Measurements from ENCODE around the gene SPATA24.

Gene SPATA24

DNA sequence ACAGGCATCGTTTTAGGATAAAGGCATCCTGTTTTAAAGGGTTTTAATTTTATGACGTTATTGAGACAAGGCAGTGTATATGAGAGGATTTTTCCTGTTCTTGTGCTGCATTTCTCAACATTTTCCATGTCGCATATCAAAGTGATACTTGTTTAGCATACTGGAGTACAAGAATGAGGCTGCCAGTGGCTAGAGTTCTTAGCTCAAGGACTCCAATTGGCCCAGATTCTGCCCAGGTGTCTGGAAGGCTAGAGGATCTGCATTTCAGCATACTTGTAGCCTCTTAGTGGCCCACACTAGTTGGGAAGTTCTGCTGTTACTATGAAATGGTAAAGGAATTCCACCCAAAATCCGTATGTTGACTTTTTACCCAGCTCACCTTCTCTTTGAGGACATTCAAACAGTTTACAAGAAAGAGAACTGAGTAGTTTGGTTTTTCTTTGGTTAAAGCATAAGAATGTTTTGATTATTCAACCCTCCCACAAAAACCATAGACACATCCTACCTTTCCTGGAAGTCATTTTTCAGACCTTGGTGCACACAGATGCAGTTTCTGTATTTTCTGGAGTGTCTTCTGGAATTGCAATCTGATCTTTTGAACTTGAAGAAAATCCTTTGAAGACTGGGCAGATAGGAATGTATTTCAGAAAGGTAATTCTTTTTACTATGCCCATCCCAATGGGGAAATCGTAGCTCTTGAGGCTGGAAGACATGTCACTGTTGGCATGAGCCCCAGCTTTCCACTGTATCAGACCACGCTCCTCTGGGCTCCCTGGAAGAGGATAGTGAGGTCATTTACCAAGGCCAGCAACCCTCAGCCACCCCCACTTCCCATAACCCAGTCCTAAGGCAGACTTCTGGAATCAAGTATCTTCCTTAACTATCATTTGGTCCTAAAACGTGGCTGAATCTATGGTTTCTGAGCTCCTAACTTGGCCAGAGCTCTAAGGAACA is 32.1 kb downstream of the SPATA24 start:
- Histone ChIP-seq H3K4me3 (ENCODE audit: low read depth, low read length) (no peak overlapping the region), H3K27me3 (ENCODE audit: insufficient read depth, low read depth, severe bottlenecking) (no peaks in the 10 kb centered on the region), H3K36me3 (peaks cover 50% of the 10 kb centered on the region), H3K27ac (no peak overlapping the region), H3K9me3 (ENCODE audit: severe bottlenecking) (no peaks in the 10 kb centered on the region)
- no peak for DNase-seq
- no peak for TF ChIP-seq CTCF (IDR thresholded peaks at IDR 0.05; ENCODE audit: low read depth, low read length)

DNA sequence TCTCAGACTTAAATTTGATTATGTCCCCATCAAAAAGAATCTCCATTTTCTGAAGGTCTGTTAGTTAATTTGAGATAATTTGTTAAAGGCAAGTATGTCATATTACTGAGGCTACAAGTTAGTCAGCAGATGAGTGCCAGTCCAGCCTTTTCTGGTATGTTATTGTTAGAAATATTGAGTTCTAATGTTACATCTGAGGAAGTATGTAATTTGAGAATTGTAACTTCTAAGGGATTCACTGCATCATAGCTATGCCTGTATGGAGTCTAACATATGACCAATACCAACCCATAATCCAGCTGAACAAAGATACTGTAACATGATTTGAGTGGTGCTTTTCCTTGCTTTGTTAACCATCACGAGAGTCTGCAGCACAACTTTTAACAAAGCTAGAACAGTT is 34.7 kb downstream of the SPATA24 start:
- DNase-seq = no peak
- no peak for TF ChIP-seq CTCF (IDR thresholded peaks at IDR 0.05; ENCODE audit: low read depth, low read length)
- no peaks in the 10 kb centered on the region for H3K9me3 ChIP-seq (ENCODE audit: severe bottlenecking)
- no peaks in the 10 kb centered on the region for H3K27me3 ChIP-seq (ENCODE audit: insufficient read depth, low read depth, severe bottlenecking)
- H3K27ac ChIP-seq = no peak overlapping the region
- H3K36me3 ChIP-seq = peaks cover 74% of the 10 kb centered on the region
- no peak overlapping the region for H3K4me3 ChIP-seq (ENCODE audit: low read depth, low read length)

DNA sequence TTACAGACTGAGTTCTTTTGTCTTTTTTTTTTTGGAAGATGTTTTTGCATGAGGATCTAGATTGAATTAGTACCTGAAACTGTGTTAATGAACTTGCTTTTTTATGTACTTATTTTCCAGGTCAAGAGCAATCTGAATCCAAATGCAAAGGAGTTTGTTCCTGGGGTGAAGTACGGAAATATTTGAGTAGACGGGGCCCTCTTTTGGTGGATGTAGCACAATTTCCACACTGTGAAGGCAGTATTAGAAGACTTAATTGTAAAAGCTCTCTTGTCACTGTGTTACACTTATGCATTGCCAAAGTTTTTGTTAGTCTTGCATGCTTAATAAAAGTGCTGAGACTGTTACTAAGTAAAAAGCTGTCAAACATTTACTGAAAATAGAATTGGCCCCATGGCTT is 35.3 kb downstream of the SPATA24 start:
- Histone ChIP-seq H3K9me3 (ENCODE audit: severe bottlenecking) (no peaks in the 10 kb centered on the region), H3K36me3 (peaks cover 80% of the 10 kb centered on the region), H3K27ac (no peak overlapping the region), H3K27me3 (ENCODE audit: insufficient read depth, low read depth, severe bottlenecking) (no peaks in the 10 kb centered on the region), H3K4me3 (ENCODE audit: low read depth, low read length) (no peak overlapping the region)
- no peak for DNase-seq
- TF ChIP-seq CTCF (IDR thresholded peaks at IDR 0.05; ENCODE audit: low read depth, low read length) = no peak

GRCh38 chr5:139364466-139364865 is 39.4 kb downstream of the SPATA24 start:
- peaks cover 66% of the 10 kb centered on the region for H3K36me3 ChIP-seq
- H3K4me3 ChIP-seq (ENCODE audit: low read depth, low read length) = no peak overlapping the region
- H3K9me3 ChIP-seq (ENCODE audit: severe bottlenecking) = no peaks in the 10 kb centered on the region
- H3K27ac ChIP-seq = no peak overlapping the region
- no peak for DNase-seq
- no peaks in the 10 kb centered on the region for H3K27me3 ChIP-seq (ENCODE audit: insufficient read depth, low read depth, severe bottlenecking)
- no peak for TF ChIP-seq CTCF (IDR thresholded peaks at IDR 0.05; ENCODE audit: low read depth, low read length)

GRCh38 chr5:139363937-139364336 is 40.0 kb downstream of the SPATA24 start:
- peaks cover 61% of the 10 kb centered on the region for H3K36me3 ChIP-seq
- no peaks in the 10 kb centered on the region for H3K27me3 ChIP-seq (ENCODE audit: insufficient read depth, low read depth, severe bottlenecking)
- no peaks in the 10 kb centered on the region for H3K9me3 ChIP-seq (ENCODE audit: severe bottlenecking)
- H3K4me3 ChIP-seq (ENCODE audit: low read depth, low read length) = no peak overlapping the region
- TF ChIP-seq CTCF (IDR thresholded peaks at IDR 0.05; ENCODE audit: low read depth, low read length) = no peak
- no peak overlapping the region for H3K27ac ChIP-seq
- no peak for DNase-seq
